ENCODE measurements around the gene PKP3. TPM values are rescaled to one million over a fixed set of nuclear protein-coding genes. Genes with fewer than 3 reads are reported as not detected.

The PKP3 gene
- total and polyA plus RNA-seq, 7 donors = 0.27 to 140 (median 57.1) TPM; not detected in 2

DNA sequence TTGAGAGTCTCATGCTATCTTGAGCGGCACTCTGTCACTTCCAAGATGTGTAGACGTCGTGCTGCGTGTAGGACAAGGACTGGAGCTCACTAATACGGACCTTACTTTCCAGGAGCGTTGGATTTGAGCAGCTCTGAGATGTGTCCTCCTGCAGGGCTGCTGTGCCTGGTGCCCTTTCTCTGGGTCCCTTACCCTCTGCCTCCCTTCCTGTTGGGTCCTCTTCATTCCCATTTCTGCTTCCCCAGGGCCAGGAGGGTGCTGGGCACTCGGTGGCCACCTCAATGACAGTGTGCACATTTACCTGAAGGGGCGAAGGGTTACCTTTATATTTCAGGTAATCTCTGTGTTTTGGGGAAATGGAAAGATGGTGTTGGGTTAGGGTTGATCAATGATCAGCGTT, 60.0 kb downstream of the PKP3 start:
- Histone ChIP-seq H3K9me3 (no peaks in the 10 kb centered on the region), H3K4me1 (peaks cover 0 to 27% (median 22%) of the 10 kb centered on the region in 4 donors), H3K27ac (no peak overlapping the region), H3K4me3 (no peak overlapping the region), H3K27me3 (no peaks in the 10 kb centered on the region), H3K36me3 (peaks cover 0 to 22% (median 3%) of the 10 kb centered on the region in 4 donors)
- WGBS, 2 donors = 94 to 95% methylated on average over 9 of the region's 9 CpGs
- TF ChIP-seq, protein P1, sequence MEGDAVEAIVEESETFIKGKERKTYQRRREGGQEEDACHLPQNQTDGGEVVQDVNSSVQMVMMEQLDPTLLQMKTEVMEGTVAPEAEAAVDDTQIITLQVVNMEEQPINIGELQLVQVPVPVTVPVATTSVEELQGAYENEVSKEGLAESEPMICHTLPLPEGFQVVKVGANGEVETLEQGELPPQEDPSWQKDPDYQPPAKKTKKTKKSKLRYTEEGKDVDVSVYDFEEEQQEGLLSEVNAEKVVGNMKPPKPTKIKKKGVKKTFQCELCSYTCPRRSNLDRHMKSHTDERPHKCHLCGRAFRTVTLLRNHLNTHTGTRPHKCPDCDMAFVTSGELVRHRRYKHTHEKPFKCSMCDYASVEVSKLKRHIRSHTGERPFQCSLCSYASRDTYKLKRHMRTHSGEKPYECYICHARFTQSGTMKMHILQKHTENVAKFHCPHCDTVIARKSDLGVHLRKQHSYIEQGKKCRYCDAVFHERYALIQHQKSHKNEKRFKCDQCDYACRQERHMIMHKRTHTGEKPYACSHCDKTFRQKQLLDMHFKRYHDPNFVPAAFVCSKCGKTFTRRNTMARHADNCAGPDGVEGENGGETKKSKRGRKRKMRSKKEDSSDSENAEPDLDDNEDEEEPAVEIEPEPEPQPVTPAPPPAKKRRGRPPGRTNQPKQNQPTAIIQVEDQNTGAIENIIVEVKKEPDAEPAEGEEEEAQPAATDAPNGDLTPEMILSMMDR (IDR thresholded peaks at IDR 0.05) = no peak
- TF ChIP-seq POLR2A (IDR thresholded peaks at IDR 0.05) (no peak), POLR2AphosphoS5 (IDR thresholded peaks at IDR 0.05) (no peak), EP300 (IDR thresholded peaks at IDR 0.05) (no peak)
- DNase-seq = no peak
- intact Hi-C loops (cut with DNase I) = loop anchor here (5.0 kb wide), 1 partner anchor 167 kb away; the partner anchor contains the start of gene PGGHG

Small RNA genes lying within 50 kb of the gene (small RNA-seq; reads per million reads assigned to genes)
- 0 to 0.07 (median 0) reads per million in 3 donors for gene RN7SL838P

Other genes starting within 250 kb of the PKP3 start
- gene SCGB1C1, start 201.1 kb upstream of the PKP3 start, total RNA-seq = not detected
- gene SCGB1C1, start 201.1 kb upstream of the PKP3 start, polyA plus RNA-seq = not detected
- 10 to 100 TPM; 22.8 to 29.6 (median 23.8) TPM for gene BET1L, start 186.8 kb upstream of the PKP3 start, total RNA-seq
- gene BET1L, start 186.8 kb upstream of the PKP3 start, polyA plus RNA-seq = 10 to 100 TPM; 33.8 to 48.1 (median 39.0) TPM
- 100 to 1,000 TPM in 1 of 4 donors, 10 to 100 TPM in 3; 73.7 to 103 (median 86.8) TPM for gene RIC8A, start 186.5 kb upstream of the PKP3 start, total RNA-seq
- gene RIC8A, start 186.5 kb upstream of the PKP3 start, polyA plus RNA-seq = 10 to 100 TPM; 39.6 to 69.1 (median 47.9) TPM
- gene SIRT3, start 157.9 kb upstream of the PKP3 start, total RNA-seq = 10 to 100 TPM in 3 of 4 donors, 1 to 10 TPM in 1; 6.4 to 12.5 (median 11.5) TPM
- 10 to 100 TPM in 2 of 3 donors, 1 to 10 TPM in 1; 9.6 to 21.0 (median 12.5) TPM for gene SIRT3, start 157.9 kb upstream of the PKP3 start, polyA plus RNA-seq
- gene PSMD13, start 157.2 kb upstream of the PKP3 start, total RNA-seq = 100 to 1,000 TPM in 2 of 4 donors, 10 to 100 TPM in 2; 86.2 to 118 (median 99.3) TPM
- gene PSMD13, start 157.2 kb upstream of the PKP3 start, polyA plus RNA-seq = 100 to 1,000 TPM; 111 to 180 (median 138) TPM
- gene NLRP6, start 115.8 kb upstream of the PKP3 start, total RNA-seq = 1 to 10 TPM in 2 of 4 donors, under 1 TPM in 1, not detected in 1; 0.33 to 2.5 (median 1.6) TPM
- gene NLRP6, start 115.8 kb upstream of the PKP3 start, polyA plus RNA-seq = 1 to 10 TPM in 1 of 3 donors, not detected in 2; 3.3 TPM
- gene PGGHG, start 105.1 kb upstream of the PKP3 start, total RNA-seq = 10 to 100 TPM; 11.4 to 15.3 (median 13.6) TPM
- gene PGGHG, start 105.1 kb upstream of the PKP3 start, polyA plus RNA-seq = 10 to 100 TPM in 1 of 3 donors, 1 to 10 TPM in 2; 1.6 to 68.0 (median 3.6) TPM
- gene IFITM5, start 94.7 kb upstream of the PKP3 start, total RNA-seq = not detected
- gene IFITM5, start 94.7 kb upstream of the PKP3 start, polyA plus RNA-seq = not detected
- 100 to 1,000 TPM in 3 of 4 donors, 10 to 100 TPM in 1; 79.8 to 187 (median 141) TPM for gene IFITM2, start 86.4 kb upstream of the PKP3 start, total RNA-seq
- gene IFITM2, start 86.4 kb upstream of the PKP3 start, polyA plus RNA-seq = 100 to 1,000 TPM in 2 of 3 donors, 10 to 100 TPM in 1; 73.3 to 461 (median 164) TPM
- gene IFITM1, start 80.2 kb upstream of the PKP3 start, total RNA-seq = 10 to 100 TPM; 82.4 to 94.2 (median 92.6) TPM
- gene IFITM1, start 80.2 kb upstream of the PKP3 start, polyA plus RNA-seq = 100 to 1,000 TPM in 1 of 3 donors, 10 to 100 TPM in 2; 41.2 to 580 (median 58.9) TPM
- 100 to 1,000 TPM; 278 to 463 (median 291) TPM for gene IFITM3, start 73.3 kb upstream of the PKP3 start, total RNA-seq
- 1,000 to 10,000 TPM in 1 of 3 donors, 100 to 1,000 TPM in 2; 116 to 1,104 (median 383) TPM for gene IFITM3, start 73.3 kb upstream of the PKP3 start, polyA plus RNA-seq
- gene B4GALNT4, start 24.7 kb upstream of the PKP3 start, total RNA-seq = 1 to 10 TPM; 1.4 to 9.1 (median 2.7) TPM
- gene B4GALNT4, start 24.7 kb upstream of the PKP3 start, polyA plus RNA-seq = 1 to 10 TPM in 2 of 3 donors, not detected in 1; 7.6 to 7.8 TPM
- gene SIGIRR, start 20.8 kb downstream of the PKP3 start, total RNA-seq = 10 to 100 TPM; 51.0 to 70.9 (median 53.1) TPM
- gene SIGIRR, start 20.8 kb downstream of the PKP3 start, polyA plus RNA-seq = 100 to 1,000 TPM in 1 of 3 donors, 10 to 100 TPM in 2; 46.8 to 122 (median 50.2) TPM
- gene ANO9, start 47.8 kb downstream of the PKP3 start, total RNA-seq = 1 to 10 TPM in 1 of 4 donors, under 1 TPM in 3; 0.14 to 2.5 (median 0.26) TPM
- 100 to 1,000 TPM in 1 of 3 donors, 1 to 10 TPM in 2; 4.2 to 123 (median 6.5) TPM for gene ANO9, start 47.8 kb downstream of the PKP3 start, polyA plus RNA-seq
- gene PTDSS2, start 56.1 kb downstream of the PKP3 start, total RNA-seq = 10 to 100 TPM; 30.1 to 76.2 (median 44.6) TPM
- 10 to 100 TPM in 1 of 3 donors, 1 to 10 TPM in 2; 4.8 to 29.0 (median 6.5) TPM for gene PTDSS2, start 56.1 kb downstream of the PKP3 start, polyA plus RNA-seq
- gene RNH1, start 113.0 kb downstream of the PKP3 start, total RNA-seq = 100 to 1,000 TPM; 150 to 210 (median 160) TPM
- gene RNH1, start 113.0 kb downstream of the PKP3 start, polyA plus RNA-seq = 100 to 1,000 TPM; 101 to 126 (median 108) TPM
- 10 to 100 TPM; 27.8 to 59.3 (median 32.8) TPM for gene HRAS, start 141.4 kb downstream of the PKP3 start, total RNA-seq
- 10 to 100 TPM; 44.6 to 76.1 (median 66.1) TPM for gene HRAS, start 141.4 kb downstream of the PKP3 start, polyA plus RNA-seq
- under 1 TPM in 1 of 4 donors, not detected in 3; 0.14 TPM for gene LRRC56, start 143.3 kb downstream of the PKP3 start, total RNA-seq
- 1 to 10 TPM; 2.4 to 5.9 (median 5.8) TPM for gene LRRC56, start 143.3 kb downstream of the PKP3 start, polyA plus RNA-seq
- 1 to 10 TPM in 1 of 4 donors, under 1 TPM in 2, not detected in 1; 0.66 to 1.4 (median 0.68) TPM for gene LMNTD2, start 166.5 kb downstream of the PKP3 start, total RNA-seq
- gene LMNTD2, start 166.5 kb downstream of the PKP3 start, polyA plus RNA-seq = 1 to 10 TPM; 1.2 to 6.3 (median 3.5) TPM
- gene RASSF7, start 166.8 kb downstream of the PKP3 start, total RNA-seq = 1 to 10 TPM; 3.0 to 5.4 (median 3.8) TPM
- 100 to 1,000 TPM in 1 of 3 donors, 10 to 100 TPM in 2; 72.4 to 122 (median 94.9) TPM for gene RASSF7, start 166.8 kb downstream of the PKP3 start, polyA plus RNA-seq
- gene PHRF1, start 182.3 kb downstream of the PKP3 start, total RNA-seq = 10 to 100 TPM; 11.8 to 21.2 (median 17.9) TPM
- 10 to 100 TPM in 2 of 3 donors, 1 to 10 TPM in 1; 6.6 to 29.3 (median 11.3) TPM for gene PHRF1, start 182.3 kb downstream of the PKP3 start, polyA plus RNA-seq
- gene IRF7, start 221.7 kb downstream of the PKP3 start, total RNA-seq = 10 to 100 TPM in 3 of 4 donors, 1 to 10 TPM in 1; 8.6 to 18.2 (median 14.2) TPM
- 10 to 100 TPM; 10.8 to 73.9 (median 26.8) TPM for gene IRF7, start 221.7 kb downstream of the PKP3 start, polyA plus RNA-seq
- 1 to 10 TPM in 2 of 4 donors, not detected in 2; 1.8 to 1.9 TPM for gene CDHR5, start 230.7 kb downstream of the PKP3 start, total RNA-seq
- 100 to 1,000 TPM in 1 of 3 donors, 10 to 100 TPM in 2; 18.0 to 136 (median 29.4) TPM for gene CDHR5, start 230.7 kb downstream of the PKP3 start, polyA plus RNA-seq
- gene SCT, start 233.0 kb downstream of the PKP3 start, total RNA-seq = not detected
- gene SCT, start 233.0 kb downstream of the PKP3 start, polyA plus RNA-seq = 1 to 10 TPM in 1 of 3 donors, not detected in 2; 1.1 TPM
- 1 to 10 TPM in 1 of 4 donors, under 1 TPM in 1, not detected in 2; 0.41 to 2.2 TPM for gene DRD4, start 243.1 kb downstream of the PKP3 start, total RNA-seq
- gene DRD4, start 243.1 kb downstream of the PKP3 start, polyA plus RNA-seq = under 1 TPM in 1 of 3 donors, not detected in 2; 0.28 TPM

Data from sigmoid colon (tissue), 7 donors.